CD4-positive, alpha-beta T cell (primary cell): Measurements from ENCODE around the gene CDC42SE2. TPM values are rescaled to one million over a fixed set of nuclear protein-coding genes. Genes with fewer than 3 reads are reported as not detected.
"Not testable (repeated sequence)": the region's sequence is repeated elsewhere in the genome, so short reads cannot be mapped to it uniquely, and the experiment has no call there.

Experiments
- ATAC-seq: fragments of 200-7000 bp; cut with Tn5 transposase; one replicate; pipeline ENCODE4 v1.10.0; 2022; ENCODE audit warnings: mild to moderate bottlenecking; ENCODE audit not compliant: poor library complexity
- CTCF ChIA-PET: fragments of 350-600 bp; sonication (Branson Sonifier 250); formaldehyde crosslinking; loops from one replicate; lab custom pipeline; 2021; ENCODE audit warnings: antibody characterized with exemption, inconsistent platforms; lab: Charles Lee
- POLR2A ChIA-PET: fragments of 350-600 bp; sonication (Branson Sonifier 250); formaldehyde crosslinking; loops from one replicate; lab custom pipeline; 2021; ENCODE audit warnings: antibody characterized with exemption, inconsistent platforms; lab: Charles Lee
- DNase-seq, 14 experiments: peaks; one replicate each; pipeline ENCODE4 v3.0.0-alpha.2; 2013 to 2020; ENCODE audit warnings: mixed read lengths in 2 of 14
- H3K27ac ChIP-seq, 2 donors: one replicate each; pipeline versions ENCODE4 v1.5.1 to v1.7.0; 2013; ENCODE audit warnings: low read length in 2 of 2, low read depth in 1 of 2, mild to moderate bottlenecking in 1 of 2
- H3K27me3 ChIP-seq, 2 experiments: 1 replicate in 1 of 2; 2 replicates in 1 of 2; pipeline versions ENCODE4 v1.6.1 to v1.7.0; 2013; ENCODE audit warnings: low read length in 2 of 2, control low read depth in 1 of 2, mild to moderate bottlenecking in 1 of 2, moderate library complexity in 1 of 2; ENCODE audit not compliant: insufficient read depth in 2 of 2, control insufficient read depth in 1 of 2
- H3K36me3 ChIP-seq: one replicate; pipeline ENCODE4 v1.6.1; 2013; ENCODE audit warnings: low read length, control low read depth; ENCODE audit not compliant: insufficient read depth
- H3K4me1 ChIP-seq: one replicate; pipeline ENCODE4 v1.6.1; 2013; ENCODE audit warnings: low read length, control low read depth; ENCODE audit not compliant: insufficient read depth
- H3K4me3 ChIP-seq: one replicate; pipeline ENCODE4 v1.5.1; 2013; ENCODE audit warnings: mild to moderate bottlenecking, low read length, moderate library complexity
- H3K9me3 ChIP-seq, 2 experiments: 1 replicate in 1 of 2; 2 replicates in 1 of 2; pipeline versions ENCODE4 v1.6.1 to v1.7.0; 2013; ENCODE audit warnings: low read length in 2 of 2, mild to moderate bottlenecking in 2 of 2, control low read depth in 1 of 2, moderate library complexity in 1 of 2; ENCODE audit not compliant: control insufficient read depth in 1 of 2, insufficient read depth in 1 of 2
- H3K27ac Mint-ChIP-seq: one replicate; pipeline ENCODE4 v1.8.0; 2020; ENCODE audit warnings: mixed read lengths
- H3K27me3 Mint-ChIP-seq: one replicate; pipeline ENCODE4 v1.8.0; 2021; ENCODE audit warnings: mixed read lengths
- H3K36me3 Mint-ChIP-seq: one replicate; pipeline ENCODE4 v1.8.0; 2021; ENCODE audit warnings: low read depth, mixed read lengths
- H3K4me1 Mint-ChIP-seq: one replicate; pipeline ENCODE4 v1.8.0; 2021; ENCODE audit warnings: low read depth, mixed read lengths
- H3K4me3 Mint-ChIP-seq: one replicate; pipeline ENCODE4 v1.8.0; 2020; ENCODE audit warnings: mild to moderate bottlenecking, mixed read lengths
- H3K9me3 Mint-ChIP-seq: one replicate; pipeline ENCODE4 v1.8.0; 2020; ENCODE audit warnings: mixed read lengths
- CTCF ChIP-seq: fragments of 200-600 bp; IDR thresholded peaks from one replicate; pipeline ENCODE4 v1.8.0; 2022; ENCODE audit warnings: antibody characterized with exemption, mild to moderate bottlenecking
- intact Hi-C, 2 experiments: fragments of 100-400 bp; cut with DNase I in 1 of 2; cut with micrococcal nuclease in 1 of 2; formaldehyde crosslinking; loops; one replicate each; pipeline versions ENCODE4 v1.15.1 to v1.9.0; 2023 to 2025; cut with DNase I, micrococcal nuclease
- total RNA-seq, 174 experiments: library from RNA in 2 of 174; stranded (reverse) in 2 of 174; gene quantifications; one replicate each; pipeline ENCODE4 v1.2.3 and lab custom pipeline; 2021 to 2026

The CDC42SE2 gene
- total RNA-seq, 2 experiments from 2014 or later = 218 to 230 TPM

GRCh38 chr5:131330031-131330430 lies 66.2 kb downstream of the CDC42SE2 start:
- Histone ChIP-seq H3K36me3 (peaks cover 23% of the 10 kb centered on the region), H3K27ac (no peak overlapping the region), H3K27me3 (no peaks in the 10 kb centered on the region), H3K9me3 (no peaks in the 10 kb centered on the region), H3K4me3 (no peak overlapping the region), H3K4me1 (peaks cover 28% of the 10 kb centered on the region)
- Mint-ChIP-seq H3K36me3 (peaks cover 81% of the 10 kb centered on the region), H3K27me3 (no peaks in the 10 kb centered on the region), H3K27ac (peak overlapping the region; percentile 26), H3K4me1 (peaks cover 84% of the 10 kb centered on the region), H3K4me3 (peak overlapping the region; percentile 21), H3K9me3 (no peaks in the 10 kb centered on the region)
- intact Hi-C loops = no loop called here
- no peak for TF ChIP-seq CTCF
- ChIA-PET CTCF (interaction anchor here (1.4 to 1.7 kb wide), 2 partner anchors 10 to 52 kb away, joined by 5 to 6 read pairs; no protein-coding TSS in a partner anchor), POLR2A (interaction anchor here (0.6 to 1.6 kb wide), 5 partner anchors 46 to 113 kb away, joined by 3 to 5 read pairs (median 3); no protein-coding TSS in a partner anchor)
- DNase-seq (no peak), ATAC-seq (no peak)

- intact Hi-C loops, H3K4me3 ChIP-seq, ATAC-seq, H3K27me3 Mint-ChIP-seq, H3K9me3 ChIP-seq, H3K27ac ChIP-seq, H3K9me3 Mint-ChIP-seq, DNase-seq, H3K27me3 ChIP-seq: not testable (repeated sequence)
- Mint-ChIP-seq H3K27ac (peak overlapping the region; percentile 77), H3K4me3 (peak overlapping the region; percentile 38), H3K36me3 (peaks cover 86% of the 10 kb centered on the region), H3K4me1 (peaks cover 79% of the 10 kb centered on the region)
- CTCF ChIA-PET = interaction anchor here (2.7 kb wide), 1 partner anchor 47 kb away, joined by 12 read pairs; no protein-coding TSS in a partner anchor
- Histone ChIP-seq H3K36me3 (peaks cover 13% of the 10 kb centered on the region), H3K4me1 (peaks cover 32% of the 10 kb centered on the region)
- POLR2A ChIA-PET = interaction anchor here (1.3 to 1.9 kb wide), 2 partner anchors 12 to 38 kb away, joined by 4 to 7 read pairs; no protein-coding TSS in a partner anchor
Measured at GRCh38 chr5:131335756-131336155, 71.9 kb downstream of the CDC42SE2 start.

- Mint-ChIP-seq H3K4me1 (peaks cover 83% of the 10 kb centered on the region), H3K27ac (peak overlapping the region; percentile 77), H3K4me3 (peak overlapping the region; percentile 59), H3K36me3 (peaks cover 94% of the 10 kb centered on the region)
- CTCF ChIA-PET = interaction anchor here (1.6 to 2.7 kb wide), 2 partner anchors 46 to 73 kb away, joined by 6 to 12 read pairs; partner anchors contain the start of gene CDC42SE2
- peak in 3 of 14 experiments; percentile 58 to 72 (median 65) for DNase-seq
- Histone ChIP-seq H3K27ac (peak overlapping the region in 1 of 2 donors; percentile 57), H3K36me3 (peaks cover 20% of the 10 kb centered on the region), H3K4me3 (peak overlapping the region; percentile 25), H3K4me1 (peaks cover 33% of the 10 kb centered on the region)
- H3K27me3 Mint-ChIP-seq, intact Hi-C loops, H3K9me3 Mint-ChIP-seq, ATAC-seq, H3K27me3 ChIP-seq, H3K9me3 ChIP-seq: not testable (repeated sequence)
- POLR2A ChIA-PET = interaction anchor here (0.7 to 2.3 kb wide), 8 partner anchors 13 to 74 kb away, joined by 3 to 14 read pairs (median 4); no protein-coding TSS in a partner anchor
Measured at GRCh38 chr5:131336801-131337200, 72.9 kb downstream of the CDC42SE2 start.

- H3K27me3 Mint-ChIP-seq, H3K9me3 Mint-ChIP-seq, H3K27me3 ChIP-seq, H3K9me3 ChIP-seq, intact Hi-C loops, ATAC-seq: not testable (repeated sequence)
- peaks cover 83% of the 10 kb centered on the region for H3K4me1 Mint-ChIP-seq
- H3K4me3 ChIP-seq = peak overlapping the region; percentile 25
- H3K4me3 Mint-ChIP-seq = peak overlapping the region; percentile 59
- peak overlapping the region; percentile 77 for H3K27ac Mint-ChIP-seq
- H3K36me3 ChIP-seq = peaks cover 20% of the 10 kb centered on the region
- DNase-seq = peak in 10 of 14 experiments; percentile 14 to 83 (median 34)
- peaks cover 39% of the 10 kb centered on the region for H3K4me1 ChIP-seq
- POLR2A ChIA-PET = interaction anchor here (0.7 to 2.3 kb wide), 9 partner anchors 13 to 75 kb away, joined by 3 to 14 read pairs (median 4); no protein-coding TSS in a partner anchor
- CTCF ChIA-PET = interaction anchor here (1.6 to 2.7 kb wide), 2 partner anchors 45 to 74 kb away, joined by 6 to 12 read pairs; partner anchors contain the start of gene CDC42SE2
- H3K27ac ChIP-seq = peak overlapping the region in 1 of 2 donors; percentile 57
- H3K36me3 Mint-ChIP-seq = peaks cover 95% of the 10 kb centered on the region
Measured at GRCh38 chr5:131337240-131338050, 73.6 kb downstream of the CDC42SE2 start.
